ENCODE measurements around the gene UBE2B. TPM values are rescaled to one million over a fixed set of nuclear protein-coding genes. Genes with fewer than 3 reads are reported as not detected.
A peak's percentile ranks its signal among the peaks of the same experiment; 100 is the strongest.

Gene UBE2B
- total RNA-seq, 1 experiment from 2014 or later: 97.8 TPM

- Histone ChIP-seq H3K27ac (ENCODE audit: low read length) (peak within 1 kb of the TSS; percentile 94), H3K36me3 (ENCODE audit: control insufficient read depth, insufficient read depth, low read length) (peaks cover 2% of the 10 kb centered on the region; the same call in 1 of the 2 replicates), H3K4me3 (ENCODE audit: low read depth in 2 of 2, low read length in 2 of 2) (peak within 1 kb of the TSS; percentile 58 to 89), H3K9me3 (ENCODE audit: control insufficient read depth, insufficient read depth, low read depth, low read length) (no peaks in the 10 kb centered on the region), H3K4me1 (ENCODE audit: control insufficient read depth, insufficient read depth, low read length) (peaks cover 25% of the 10 kb centered on the region), H3K27me3 (ENCODE audit: control insufficient read depth, insufficient read depth, low read length) (no peaks in the 10 kb centered on the region)
- CTCF ChIA-PET: interaction anchor here (1.1 to 1.4 kb wide), 2 partner anchors 100 to 175 kb away, joined by 3 to 5 read pairs; no protein-coding TSS in a partner anchor
- intact Hi-C loops (cut with micrococcal nuclease; ENCODE audit: unreplicated experiment): loop anchor here (5.0 kb wide), 1 partner anchor 111 kb away; no protein-coding TSS in a partner anchor
- BruUV-seq (replicated peaks): no TSS peak
- peak; percentile 35 for DNase-seq (ENCODE audit: low read depth, low spot score)
- TF ChIP-seq REST (IDR thresholded peaks at IDR 0.05; ENCODE audit: insufficient read depth in 1 of 2, low read depth in 2 of 2, low read length in 1 of 2) (0 out of 4 replicates have a peak, but pooled peaks of 1 of the 2 experiments have one; percentile 62), TCF7L2 (IDR thresholded peaks at IDR 0.05; ENCODE audit: low read depth, low read length) (peak; percentile 32; the same call in 1 of the 2 replicates), SIN3A (IDR thresholded peaks at IDR 0.05; ENCODE audit: borderline replicate concordance, insufficient read depth, low read depth, low read length) (peak; percentile 93; the same call in 1 of the 2 replicates), POLR2AphosphoS5 (IDR thresholded peaks at IDR 0.05; ENCODE audit: low read depth, low read length) (peak; percentile 91)
- TF ChIP-seq, protein P1, sequence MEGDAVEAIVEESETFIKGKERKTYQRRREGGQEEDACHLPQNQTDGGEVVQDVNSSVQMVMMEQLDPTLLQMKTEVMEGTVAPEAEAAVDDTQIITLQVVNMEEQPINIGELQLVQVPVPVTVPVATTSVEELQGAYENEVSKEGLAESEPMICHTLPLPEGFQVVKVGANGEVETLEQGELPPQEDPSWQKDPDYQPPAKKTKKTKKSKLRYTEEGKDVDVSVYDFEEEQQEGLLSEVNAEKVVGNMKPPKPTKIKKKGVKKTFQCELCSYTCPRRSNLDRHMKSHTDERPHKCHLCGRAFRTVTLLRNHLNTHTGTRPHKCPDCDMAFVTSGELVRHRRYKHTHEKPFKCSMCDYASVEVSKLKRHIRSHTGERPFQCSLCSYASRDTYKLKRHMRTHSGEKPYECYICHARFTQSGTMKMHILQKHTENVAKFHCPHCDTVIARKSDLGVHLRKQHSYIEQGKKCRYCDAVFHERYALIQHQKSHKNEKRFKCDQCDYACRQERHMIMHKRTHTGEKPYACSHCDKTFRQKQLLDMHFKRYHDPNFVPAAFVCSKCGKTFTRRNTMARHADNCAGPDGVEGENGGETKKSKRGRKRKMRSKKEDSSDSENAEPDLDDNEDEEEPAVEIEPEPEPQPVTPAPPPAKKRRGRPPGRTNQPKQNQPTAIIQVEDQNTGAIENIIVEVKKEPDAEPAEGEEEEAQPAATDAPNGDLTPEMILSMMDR (IDR thresholded peaks at IDR 0.05): peak; percentile 96
- in situ Hi-C loops (cut with HindIII; ENCODE audit: low pct_unique_long_range_greater_than_20kb, low sequenced_read_pairs): no loop called here
- POLR2A ChIA-PET: interaction anchor here (0.6 to 1.1 kb wide), 3 partner anchors 100 to 182 kb away, joined by 3 read pairs; no protein-coding TSS in a partner anchor
- ATAC-seq: peak; percentile 100
Measured at GRCh38 chr5:134411546-134412266, 40.3 kb downstream of the UBE2B start, which contains the start of gene CDKN2AIPNL. Gene CDKN2AIPNL (minus strand): TSS chr5:134411881. CDS start chr5:134411854, 27 bp downstream.

DNA sequence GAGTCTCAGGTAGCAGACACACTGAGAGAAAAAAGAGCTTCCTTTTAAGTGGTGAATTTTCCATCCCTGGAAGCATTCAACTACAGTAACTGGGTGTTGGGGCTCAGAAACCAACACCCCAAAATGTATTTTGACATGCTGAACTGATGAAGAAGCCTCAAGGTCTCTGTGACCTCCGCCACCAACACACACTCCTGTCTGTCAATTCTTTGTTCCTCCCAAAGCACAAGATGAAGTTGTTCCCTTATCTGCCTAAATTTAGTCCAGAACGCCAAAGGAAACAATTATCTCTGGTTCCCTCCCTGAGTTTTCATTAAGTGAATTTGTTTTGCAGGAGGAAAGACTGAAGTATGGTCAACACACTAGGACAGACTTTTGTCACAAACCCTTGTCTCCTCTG lies 41.7 kb downstream of the UBE2B start:
- Histone ChIP-seq H3K27me3 (ENCODE audit: control insufficient read depth, insufficient read depth, low read length) (no peaks in the 10 kb centered on the region), H3K9me3 (ENCODE audit: control insufficient read depth, insufficient read depth, low read depth, low read length) (no peaks in the 10 kb centered on the region), H3K4me1 (ENCODE audit: control insufficient read depth, insufficient read depth, low read length) (peaks cover 25% of the 10 kb centered on the region), H3K4me3 (ENCODE audit: low read depth in 2 of 2, low read length in 2 of 2) (no peak overlapping the region), H3K36me3 (ENCODE audit: control insufficient read depth, insufficient read depth, low read length) (peaks cover 2% of the 10 kb centered on the region; the same call in 1 of the 2 replicates), H3K27ac (ENCODE audit: low read length) (peak overlapping the region; percentile 48; the same call in 1 of the 2 replicates)
- BruUV-seq (replicated peaks): no TSS peak
- in situ Hi-C loops (cut with HindIII; ENCODE audit: low pct_unique_long_range_greater_than_20kb, low sequenced_read_pairs) (no loop called here), intact Hi-C loops (cut with micrococcal nuclease; ENCODE audit: unreplicated experiment) (loop anchor here (5.0 kb wide), 1 partner anchor 109 kb away; no protein-coding TSS in a partner anchor)
- DNase-seq (ENCODE audit: low read depth, low spot score): no peak
- TF ChIP-seq SIN3A (IDR thresholded peaks at IDR 0.05; ENCODE audit: borderline replicate concordance, insufficient read depth, low read depth, low read length): no peak
- TF ChIP-seq REST (IDR thresholded peaks at IDR 0.05; ENCODE audit: insufficient read depth in 1 of 2, low read depth in 2 of 2, low read length in 1 of 2): no peak
- TF ChIP-seq POLR2AphosphoS5 (IDR thresholded peaks at IDR 0.05; ENCODE audit: low read depth, low read length): no peak
- TF ChIP-seq, protein P1 (IDR thresholded peaks at IDR 0.05): no peak
- no peak for TF ChIP-seq TCF7L2 (IDR thresholded peaks at IDR 0.05; ENCODE audit: low read depth, low read length)
- ChIA-PET CTCF (no interaction called here), POLR2A (interaction anchor here (0.6 kb wide), 1 partner anchor 13 kb away, joined by 5 read pairs; no protein-coding TSS in a partner anchor)
- no peak for ATAC-seq
